Astrocyte (in vitro differentiated cells and primary cell): ENCODE data around the gene SLC25A12.

ENCODE experiments used
- CTCF ChIP-seq: IDR thresholded peaks from 2 replicates; pipeline ENCODE4 v1.5.1; 2011; ENCODE audit warnings: low read depth, mild to moderate bottlenecking, inconsistent platforms, low read length, moderate library complexity; ENCODE audit not compliant: insufficient read depth
- EZH2 ChIP-seq: IDR thresholded peaks from 2 replicates; pipeline ENCODE4 v1.6.1; 2012; ENCODE audit warnings: mild to moderate bottlenecking, low read length, inconsistent platforms; ENCODE audit not compliant: insufficient read depth

DNA sequence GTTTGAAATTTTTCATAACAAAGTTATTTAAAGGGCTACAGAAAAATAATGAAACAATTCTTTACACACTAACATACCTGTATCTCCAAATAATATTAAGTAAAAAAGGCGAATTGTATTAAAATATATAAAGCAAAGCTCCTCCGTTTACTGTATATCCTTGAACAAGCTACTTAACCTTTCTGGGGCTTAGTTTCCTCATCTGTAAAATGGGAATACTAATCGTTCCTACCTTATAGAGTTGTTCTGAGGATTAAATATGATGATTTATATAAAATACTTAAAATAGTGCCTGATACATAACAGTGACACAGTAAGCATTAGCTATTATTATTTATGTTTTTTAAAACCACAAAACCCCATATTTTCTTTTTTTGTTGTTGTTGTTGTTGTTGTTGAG is 13.3 kb downstream of the SLC25A12 start:
- TF ChIP-seq EZH2 (no peak), CTCF (no peak)
